Muscle of leg (tissue), 11 donors: ENCODE data around the gene RPL13. TPM values are rescaled to one million over a fixed set of nuclear protein-coding genes. Genes with fewer than 3 reads are reported as not detected.
A peak's percentile ranks its signal among the peaks of the same experiment; 100 is the strongest.

Source experiments
- DNase-seq: peaks from one replicate; pipeline ENCODE4 v3.0.0; 2013
- H3K27ac ChIP-seq: one replicate; pipeline ENCODE4 v1.5.1; 2013; ENCODE audit warnings: mild to moderate bottlenecking, low read length, control low read depth
- H3K27me3 ChIP-seq: one replicate; pipeline ENCODE4 v1.6.1; 2013; ENCODE audit warnings: low read length; ENCODE audit not compliant: control insufficient read depth, insufficient read depth
- H3K36me3 ChIP-seq: one replicate; pipeline ENCODE4 v1.6.1; 2013; ENCODE audit warnings: low read length; ENCODE audit not compliant: control insufficient read depth, insufficient read depth
- H3K4me1 ChIP-seq: one replicate; pipeline ENCODE4 v1.6.1; 2013; ENCODE audit warnings: low read length; ENCODE audit not compliant: control insufficient read depth, insufficient read depth
- H3K4me3 ChIP-seq: one replicate; pipeline ENCODE4 v1.5.1; 2013; ENCODE audit warnings: low read length, control low read depth
- H3K9me3 ChIP-seq: replicated peaks from 2 replicates; pipeline ENCODE4 v1.6.1; 2013; ENCODE audit warnings: low read depth, low read length; ENCODE audit not compliant: control insufficient read depth
- WGBS: methylation state at CpG from one replicate; pipeline ENCODE4 v1.1.5; 2013; ENCODE audit warnings: missing lambda C conversion rate; ENCODE audit not compliant: insufficient coverage; 5-methylcytosine and 5-hydroxymethylcytosine counted together
- polyA plus RNA-seq, 8 donors: library from polyadenylated mRNA; unstranded; fragments of 120-200 nt; gene quantifications; one replicate each; pipeline versions ENCODE4 v1.2.1 to v1.2.3, GENCODE V29; 2013; ENCODE audit warnings: inconsistent platforms in 1 of 8, low replicate concordance in 1 of 8; ENCODE audit not compliant: insufficient read length in 8 of 8, insufficient read depth in 1 of 8
- total RNA-seq: library from RNA; stranded (reverse); fragments of 120-200 nt; gene quantifications from one replicate; pipeline ENCODE4 v1.2.4, GENCODE V29; 2013

The RPL13 gene
- total and polyA plus RNA-seq, 9 donors, result 3,790 to 5,718 (median 4,463) TPM

GRCh38 chr16:89550421-89551007, 10.0 kb upstream of the RPL13 start:
- no peak overlapping the region for H3K4me3 ChIP-seq
- H3K27me3 ChIP-seq, result no peaks in the 10 kb centered on the region
- no peaks in the 10 kb centered on the region for H3K9me3 ChIP-seq
- DNase-seq, result no peak
- 83% methylated on average over 19 of the region's 22 CpGs for WGBS
- H3K36me3 ChIP-seq, result peaks cover 91% of the 10 kb centered on the region
- no peaks in the 10 kb centered on the region for H3K4me1 ChIP-seq
- H3K27ac ChIP-seq, result no peak overlapping the region

GRCh38 chr16:89552329-89552728, 8.2 kb upstream of the RPL13 start:
- Histone ChIP-seq H3K27ac (no peak overlapping the region), H3K4me1 (no peaks in the 10 kb centered on the region), H3K36me3 (peaks cover 95% of the 10 kb centered on the region), H3K27me3 (no peaks in the 10 kb centered on the region), H3K4me3 (no peak overlapping the region), H3K9me3 (no peaks in the 10 kb centered on the region)
- WGBS, result 94% methylated on average over 16 of the region's 22 CpGs
- DNase-seq, result no peak

DNA sequence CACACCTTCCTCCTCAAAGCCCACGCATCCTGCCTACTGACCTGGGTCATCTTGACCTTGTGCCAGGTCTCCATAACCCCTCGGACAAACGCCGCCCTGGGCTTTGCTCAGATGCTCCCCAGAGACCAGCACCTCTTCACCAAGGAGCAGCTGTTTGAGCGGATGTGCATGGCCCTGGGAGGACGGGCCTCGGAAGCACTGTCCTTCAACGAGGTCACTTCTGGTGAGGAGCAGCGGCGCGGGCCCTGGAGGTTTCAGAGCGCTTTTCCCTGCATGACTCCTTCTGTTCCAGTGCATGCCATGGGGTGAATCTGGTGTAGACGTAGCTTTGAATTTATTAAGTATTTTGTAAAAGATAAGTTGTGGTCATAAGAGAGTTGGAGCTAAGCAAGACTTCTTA, 7.6 kb upstream of the RPL13 start:
- no peak for DNase-seq
- WGBS, result 96% methylated on average over 12 of the region's 13 CpGs
- no peak overlapping the region for H3K4me3 ChIP-seq
- H3K9me3 ChIP-seq, result no peaks in the 10 kb centered on the region
- no peaks in the 10 kb centered on the region for H3K4me1 ChIP-seq
- no peak overlapping the region for H3K27ac ChIP-seq
- H3K27me3 ChIP-seq, result no peaks in the 10 kb centered on the region
- H3K36me3 ChIP-seq, result peaks cover 97% of the 10 kb centered on the region

DNA sequence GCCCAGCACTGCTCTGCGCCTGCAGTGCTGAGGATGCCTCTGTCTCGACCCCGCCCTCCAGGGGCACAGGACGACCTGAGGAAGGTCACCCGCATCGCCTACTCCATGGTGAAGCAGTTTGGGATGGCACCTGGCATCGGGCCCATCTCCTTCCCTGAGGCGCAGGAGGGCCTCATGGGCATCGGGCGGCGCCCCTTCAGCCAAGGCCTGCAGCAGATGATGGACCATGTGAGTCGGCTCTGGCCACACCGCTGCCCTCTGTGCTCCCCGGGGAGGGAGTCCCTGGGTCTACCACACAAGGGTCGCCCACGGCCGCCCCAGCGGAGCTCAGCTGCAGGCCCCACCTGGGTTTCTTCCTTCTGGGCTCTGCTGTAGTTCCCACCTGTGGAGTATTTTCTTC, 6.7 kb upstream of the RPL13 start:
- DNase-seq, result no peak
- Histone ChIP-seq H3K27me3 (no peaks in the 10 kb centered on the region), H3K4me3 (no peak overlapping the region), H3K27ac (no peak overlapping the region), H3K9me3 (no peaks in the 10 kb centered on the region), H3K4me1 (no peaks in the 10 kb centered on the region), H3K36me3 (peaks cover 90% of the 10 kb centered on the region)
- 94% methylated on average over 18 of the region's 18 CpGs for whole genome bisulfite sequencing

GRCh38 chr16:89554343-89554742, 6.1 kb upstream of the RPL13 start:
- WGBS, result 97% methylated on average over 11 of the region's 12 CpGs

GRCh38 chr16:89555265-89555664, 5.2 kb upstream of the RPL13 start:
- H3K4me3 ChIP-seq, result no peak overlapping the region
- no peak overlapping the region for H3K27ac ChIP-seq
- no peaks in the 10 kb centered on the region for H3K27me3 ChIP-seq
- WGBS, result 97% methylated on average over 16 of the region's 16 CpGs
- peaks cover 4% of the 10 kb centered on the region for H3K4me1 ChIP-seq
- peaks cover 75% of the 10 kb centered on the region for H3K36me3 ChIP-seq
- no peak for DNase-seq
- H3K9me3 ChIP-seq, result no peaks in the 10 kb centered on the region

More at GRCh38 chr16:89554343-89554742, 6.1 kb upstream of the RPL13 start:
- Histone ChIP-seq H3K9me3 (no peaks in the 10 kb centered on the region), H3K27me3 (no peaks in the 10 kb centered on the region), H3K4me1 (no peaks in the 10 kb centered on the region), H3K27ac (no peak overlapping the region), H3K36me3 (peaks cover 84% of the 10 kb centered on the region), H3K4me3 (no peak overlapping the region)
- no peak for DNase-seq

- peaks cover 4% of the 10 kb centered on the region for H3K4me1 ChIP-seq
- H3K36me3 ChIP-seq, result peaks cover 69% of the 10 kb centered on the region
- H3K27ac ChIP-seq, result no peak overlapping the region
- H3K9me3 ChIP-seq, result no peaks in the 10 kb centered on the region
- WGBS, result 88% methylated on average over 12 of the region's 13 CpGs
- no peak overlapping the region for H3K4me3 ChIP-seq
- DNase-seq, result no peak
- no peaks in the 10 kb centered on the region for H3K27me3 ChIP-seq
Observed at GRCh38 chr16:89555780-89556179, 4.7 kb upstream of the RPL13 start.

- Histone ChIP-seq H3K9me3 (no peaks in the 10 kb centered on the region), H3K4me3 (no peak overlapping the region), H3K27me3 (no peaks in the 10 kb centered on the region), H3K27ac (no peak overlapping the region), H3K4me1 (peaks cover 12% of the 10 kb centered on the region), H3K36me3 (peaks cover 66% of the 10 kb centered on the region)
- WGBS, result 64% methylated on average over 32 of the region's 34 CpGs
- peak; percentile 69 for DNase-seq
Observed at GRCh38 chr16:89556750-89557689, 3.5 kb upstream of the RPL13 start.

- 92% methylated on average over 17 of the region's 19 CpGs for WGBS
- no peak overlapping the region for H3K4me3 ChIP-seq
- no peak for DNase-seq
- H3K27ac ChIP-seq, result no peak overlapping the region
- H3K36me3 ChIP-seq, result peaks cover 66% of the 10 kb centered on the region
- H3K27me3 ChIP-seq, result no peaks in the 10 kb centered on the region
- H3K9me3 ChIP-seq, result no peaks in the 10 kb centered on the region
- peaks cover 15% of the 10 kb centered on the region for H3K4me1 ChIP-seq
Observed at GRCh38 chr16:89557690-89558490, 2.6 kb upstream of the RPL13 start.
